GM12878 (cell line): ENCODE results near the gene HS6ST3. TPM values are rescaled to one million over a fixed set of nuclear protein-coding genes. Genes with fewer than 3 reads are reported as not detected.

Source experiments
- ATAC-seq: fragments of 200-7000 bp; cut with Tn5 transposase; 3 replicates; pipeline ENCODE4 v1.9.1; 2020; ENCODE audit warnings: mild to moderate bottlenecking, moderate library complexity
- BruUV-seq: library from RNA; stranded (reverse); fragments of 400-500 nt; replicated peaks from 2 replicates; lab custom pipeline; 2021; lab: Mats Ljungman, UMichigan
- CTCF ChIA-PET: fragments of 300-600 bp; sonication (Branson Sonifier 250); formaldehyde crosslinking; extraction: SDS; loops from one replicate; lab custom pipeline; 2021; ENCODE audit warnings: inconsistent platforms; lab: Yijun Ruan, JAX
- POLR2A ChIA-PET: fragments of 350-600 bp; formaldehyde crosslinking; extraction: SDS; loops from one replicate; lab custom pipeline; 2021; ENCODE audit warnings: inconsistent platforms; lab: Charles Lee
- RAD21 ChIA-PET: fragments of 300-600 bp; sonication (Branson Sonifier 250); formaldehyde crosslinking; loops from one replicate; lab custom pipeline; 2023; ENCODE audit warnings: antibody characterized with exemption; ENCODE audit not compliant: unreplicated experiment; lab: Charles Lee
- SMC1A ChIA-PET: fragments of 300-600 bp; sonication (Branson Sonifier 250); formaldehyde crosslinking; loops from one replicate; lab custom pipeline; 2023; ENCODE audit not compliant: unreplicated experiment, uncharacterized antibody; lab: Charles Lee
- DNase-seq: peaks from one replicate; pipeline ENCODE4 v3.0.0-alpha.2; 2011; ENCODE audit warnings: low read depth, low spot score
- FAIRE-seq: peaks from 3 replicates; lab custom pipeline; 2011; peaks lifted over from hg19 to GRCh38; lab: Jason Lieb, UNC
- H2AFZ ChIP-seq: 2 replicates; pipeline ENCODE4 v1.6.0; 2011; ENCODE audit warnings: low read depth, low read length, control low read depth; ENCODE audit not compliant: control insufficient read depth
- H3K27ac ChIP-seq: 2 replicates; pipeline ENCODE4 v1.5.1; 2011; ENCODE audit warnings: control low read depth; ENCODE audit not compliant: control insufficient read depth, insufficient read depth
- H3K27me3 ChIP-seq, 2 experiments: replicated peaks in 1 of 2; 2 replicates each; pipeline versions ENCODE4 v1.6.0 to v1.6.1; 2011; ENCODE audit warnings: low read length in 1 of 2; ENCODE audit not compliant: control insufficient read depth in 2 of 2, insufficient read depth in 2 of 2
- H3K36me3 ChIP-seq, 2 experiments: 2 replicates each; pipeline ENCODE4 v1.5.1; 2011; ENCODE audit warnings: low read length in 1 of 2; ENCODE audit not compliant: control insufficient read depth in 2 of 2, insufficient read depth in 2 of 2
- H3K4me1 ChIP-seq: 2 replicates; pipeline ENCODE4 v1.6.1; 2011; ENCODE audit warnings: mild to moderate bottlenecking, low read length, moderate library complexity, mixed read lengths; ENCODE audit not compliant: control insufficient read depth, insufficient read depth
- H3K4me2 ChIP-seq: 2 replicates; pipeline ENCODE4 v1.6.0; 2011; ENCODE audit warnings: control low read depth; ENCODE audit not compliant: control insufficient read depth, insufficient read depth
- H3K4me3 ChIP-seq: fragments of 200-600 bp; sonication (generic); 2 replicates; pipeline ENCODE4 v1.5.1; 2016
- H3K79me2 ChIP-seq: 2 replicates; pipeline ENCODE4 v1.6.0; 2011; ENCODE audit warnings: low read length; ENCODE audit not compliant: control insufficient read depth, insufficient read depth
- H3K9ac ChIP-seq: 2 replicates; pipeline ENCODE4 v1.8.0; 2011; ENCODE audit warnings: low read length, control low read depth, mixed read lengths; ENCODE audit not compliant: control insufficient read depth, insufficient read depth
- H3K9me3 ChIP-seq: replicated peaks from 3 replicates; pipeline ENCODE4 v1.5.1; 2011; ENCODE audit warnings: mild to moderate bottlenecking, low read length; ENCODE audit not compliant: control insufficient read depth, insufficient read depth
- H4K20me1 ChIP-seq: 2 replicates; pipeline ENCODE4 v1.6.0; 2011; ENCODE audit not compliant: control insufficient read depth, insufficient read depth
- CEBPB ChIP-seq, 2 experiments: fragments of 150-350 bp in 1 of 2; IDR thresholded peaks; 2 replicates each; pipeline ENCODE4 v1.6.1; 2012 to 2014; ENCODE audit warnings: low read depth in 2 of 2, low read length in 2 of 2, borderline replicate concordance in 1 of 2, inconsistent platforms in 1 of 2
- CHD4 ChIP-seq: fragments of 200-600 bp; sonication (generic); IDR thresholded peaks from 2 replicates; pipeline ENCODE4 v1.6.1; 2016; ENCODE audit warnings: mild to moderate bottlenecking
- EP300 ChIP-seq, 2 experiments: fragments of 150-350 bp in 1 of 2; IDR thresholded peaks; 2 replicates each; pipeline ENCODE4 v1.6.1; 2011 to 2012; ENCODE audit warnings: low read depth in 2 of 2, low read length in 2 of 2, borderline replicate concordance in 1 of 2, improper control_type of control experiment in 1 of 2, inconsistent platforms in 1 of 2; ENCODE audit not compliant: control insufficient read depth in 1 of 2
- FOXK2 ChIP-seq: fragments of 450-650 bp; IDR thresholded peaks from 2 replicates; pipeline ENCODE4 v1.6.1; 2017; ENCODE audit warnings: mild to moderate bottlenecking, moderate library complexity
- NFYA ChIP-seq: IDR thresholded peaks from 2 replicates; pipeline ENCODE4 v1.6.1; 2011; ENCODE audit warnings: low read depth, mild to moderate bottlenecking, low read length, improper control_type of control experiment, borderline replicate concordance
- NFYB ChIP-seq: IDR thresholded peaks from 2 replicates; pipeline ENCODE4 v1.6.1; 2011; ENCODE audit warnings: low read depth, mild to moderate bottlenecking, low read length, improper control_type of control experiment, moderate library complexity; ENCODE audit not compliant: insufficient read depth
- NR2C1 ChIP-seq: fragments of 450-650 bp; IDR thresholded peaks from 2 replicates; pipeline ENCODE4 v1.6.1; 2017; ENCODE audit warnings: antibody characterized with exemption, mild to moderate bottlenecking, moderate library complexity
- PAX5 ChIP-seq: IDR thresholded peaks from 2 replicates; pipeline ENCODE4 v1.6.1; 2011; ENCODE audit warnings: low read depth, low read length, borderline replicate concordance
- POLR2AphosphoS5 ChIP-seq: IDR thresholded peaks from 2 replicates; pipeline ENCODE4 v1.6.1; 2011; ENCODE audit warnings: mild to moderate bottlenecking, low read length, inconsistent platforms
- RB1 ChIP-seq: fragments of 450-650 bp; formaldehyde crosslinking; IDR thresholded peaks from 2 replicates; pipeline ENCODE4 v1.6.1; 2017; ENCODE audit warnings: mild to moderate bottlenecking, borderline replicate concordance
- SPI1 ChIP-seq: IDR thresholded peaks from 2 replicates; pipeline ENCODE4 v1.6.1; 2011; ENCODE audit warnings: low read depth, mild to moderate bottlenecking, low read length, moderate library complexity, borderline replicate concordance; ENCODE audit not compliant: insufficient read depth
- TAF1 ChIP-seq: IDR thresholded peaks from 2 replicates; pipeline ENCODE4 v1.6.1; 2011; ENCODE audit warnings: mild to moderate bottlenecking, low read depth, low read length, borderline replicate concordance
- TARDBP ChIP-seq: IDR thresholded peaks from 2 replicates; pipeline ENCODE4 v1.6.1; 2016; ENCODE audit warnings: borderline replicate concordance
- YBX1 ChIP-seq: fragments of 450-650 bp; IDR thresholded peaks from 2 replicates; pipeline ENCODE4 v1.6.1; 2016; ENCODE audit warnings: antibody characterized with exemption
- ZNF217 ChIP-seq: fragments of 450-650 bp; IDR thresholded peaks from 2 replicates; pipeline ENCODE4 v1.6.1; 2017; ENCODE audit warnings: antibody characterized with exemption, mild to moderate bottlenecking
- WGBS: methylation state at CpG from one replicate; pipeline ENCODE4 v1.1.6; 2016; ENCODE audit warnings: low lambda C conversion rate; ENCODE audit not compliant: insufficient replicate concordance, insufficient coverage; ENCODE audit errors: missing lambda C conversion rate; 5-methylcytosine and 5-hydroxymethylcytosine counted together
- in situ Hi-C: fragments of 300-500 bp; cut with MboI; formaldehyde crosslinking; loops from 9 replicates; pipeline ENCODE4 v1.14.3; 2018; ENCODE audit warnings: mixed read lengths
- intact Hi-C: fragments of 100-400 bp; cut with micrococcal nuclease; formaldehyde crosslinking; loops from one replicate; pipeline ENCODE4 v1.14.2; 2022; ENCODE audit not compliant: unreplicated experiment
- polyA plus RNA-seq, 11 experiments: library from polyadenylated mRNA; depleted of rRNA in 4 of 11; unstranded in 6 of 11; stranded (reverse) in 5 of 11; fragments of >200 nt; fragmentation: Nextera tagmentation in 4 of 11; fragmentation: Illumina TruSeq in 1 of 11; extraction: Ambion mirVana in 4 of 11; extraction: Trizol in 1 of 11; gene quantifications; 1 replicate in 1 of 11; 2 replicates in 10 of 11; pipeline versions ENCODE4 v1.2.1 to v1.2.3, GENCODE V29; 2011 to 2016; ENCODE audit warnings: inconsistent platforms in 2 of 11, missing spikeins in 2 of 11, low read depth in 1 of 11
- total RNA-seq, 4 experiments: library from RNA; depleted of rRNA in 3 of 4; stranded (reverse); fragments of >200 nt in 3 of 4; fragmentation: Illumina TruSeq in 1 of 4; extraction: Trizol in 1 of 4; gene quantifications; 2 replicates each; pipeline versions ENCODE4 v1.2.1 to v1.2.3, GENCODE V29; 2013 to 2021
- TF ChIP-seq, protein P1 (sequence below): fragments of 450-650 bp; IDR thresholded peaks from 2 replicates; pipeline ENCODE4 v1.6.1; 2016; ENCODE audit warnings: mild to moderate bottlenecking
- TF ChIP-seq, protein P2 (sequence below): fragments of 450-650 bp; IDR thresholded peaks from 2 replicates; pipeline ENCODE4 v1.6.1; 2017; ENCODE audit warnings: mild to moderate bottlenecking, moderate library complexity

Gene HS6ST3
- total and polyA plus RNA-seq, 10 of the 15 experiments (the other 5 are each of a cell fraction or from before 2014, with no cell fraction given): under 0.01 to 2.9 TPM; not detected in 8

DNA sequence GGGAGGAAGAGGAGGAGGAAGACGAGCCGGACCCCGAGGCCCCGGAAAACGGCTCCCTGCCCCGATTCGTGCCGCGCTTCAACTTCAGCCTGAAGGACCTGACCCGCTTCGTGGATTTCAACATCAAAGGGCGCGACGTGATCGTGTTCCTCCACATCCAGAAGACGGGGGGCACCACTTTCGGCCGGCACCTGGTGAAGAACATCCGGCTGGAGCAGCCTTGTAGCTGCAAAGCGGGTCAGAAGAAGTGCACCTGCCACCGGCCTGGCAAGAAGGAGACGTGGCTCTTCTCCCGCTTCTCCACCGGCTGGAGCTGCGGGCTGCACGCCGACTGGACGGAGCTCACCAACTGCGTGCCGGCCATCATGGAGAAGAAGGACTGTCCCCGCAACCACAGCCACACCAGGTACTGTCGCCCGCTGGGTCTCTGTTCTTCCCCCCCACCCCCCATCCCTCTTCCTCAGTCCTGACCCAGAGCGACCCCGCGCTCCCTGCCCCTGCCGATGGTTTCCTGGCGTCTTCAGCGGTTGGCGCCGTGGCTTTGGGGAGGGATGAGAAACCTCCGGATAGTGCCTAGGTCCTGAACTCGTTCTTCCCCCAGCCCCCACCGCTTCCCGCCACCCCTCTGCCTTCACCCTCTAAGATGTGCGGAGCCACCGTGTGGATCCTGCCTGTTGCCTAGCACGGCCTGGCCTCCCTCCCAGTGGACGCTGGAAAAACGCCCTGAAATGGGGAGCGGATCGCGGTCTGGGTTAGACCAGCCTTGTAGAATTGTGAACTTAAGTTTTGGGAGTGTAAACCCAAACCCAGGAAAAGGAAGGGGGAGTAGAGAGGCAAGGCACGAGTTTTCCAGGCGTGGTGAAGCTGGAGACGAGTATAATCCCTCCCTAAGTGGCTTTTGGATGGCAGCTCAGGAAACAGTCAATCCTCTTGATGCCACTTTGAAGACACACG, 1.5 kb downstream of the HS6ST3 start:
- no peak for DNase-seq
- no peaks in the 10 kb centered on the region for H3K4me1 ChIP-seq
- no peaks in the 10 kb centered on the region for H3K36me3 ChIP-seq
- FAIRE-seq: no peak
- no peak for ATAC-seq
- no peaks in the 10 kb centered on the region for H3K9me3 ChIP-seq
- no TSS peak for BruUV-seq
- H2AFZ ChIP-seq: no peak overlapping the region
- RAD21 ChIA-PET: no interaction called here
- no peak overlapping the region for H3K4me3 ChIP-seq
- POLR2A ChIA-PET: no interaction called here
- intact Hi-C loops (no loop called here), in situ Hi-C loops (no loop called here)
- no peaks in the 10 kb centered on the region for H3K79me2 ChIP-seq
- CTCF ChIA-PET: no interaction called here
- H3K4me2 ChIP-seq: no peak overlapping the region; the same call in 1 of the 2 replicates
- H3K27ac ChIP-seq: no peak overlapping the region
- peaks cover 13 to 30% of the 10 kb centered on the region in 2 experiments for H3K27me3 ChIP-seq
- SMC1A ChIA-PET: no interaction called here
- H4K20me1 ChIP-seq: no peaks in the 10 kb centered on the region
- H3K9ac ChIP-seq: no peak overlapping the region
- TF ChIP-seq EP300 (IDR thresholded peaks at IDR 0.05; ENCODE audit: borderline replicate concordance in 1 of 2, control insufficient read depth in 1 of 2, low read depth in 2 of 2, low read length in 2 of 2) (no peak), NFYB (no peak), CHD4 (no peak), NR2C1 (no peak), TAF1 (no peak), CEBPB (IDR thresholded peaks at IDR 0.05; ENCODE audit: borderline replicate concordance in 1 of 2, low read depth in 2 of 2, low read length in 2 of 2) (no peak), RB1 (no peak), PAX5 (no peak), YBX1 (no peak), SPI1 (no peak), ZNF217 (no peak), FOXK2 (no peak), POLR2AphosphoS5 (no peak), TARDBP (no peak), NFYA (no peak)
- TF ChIP-seq, protein P1, sequence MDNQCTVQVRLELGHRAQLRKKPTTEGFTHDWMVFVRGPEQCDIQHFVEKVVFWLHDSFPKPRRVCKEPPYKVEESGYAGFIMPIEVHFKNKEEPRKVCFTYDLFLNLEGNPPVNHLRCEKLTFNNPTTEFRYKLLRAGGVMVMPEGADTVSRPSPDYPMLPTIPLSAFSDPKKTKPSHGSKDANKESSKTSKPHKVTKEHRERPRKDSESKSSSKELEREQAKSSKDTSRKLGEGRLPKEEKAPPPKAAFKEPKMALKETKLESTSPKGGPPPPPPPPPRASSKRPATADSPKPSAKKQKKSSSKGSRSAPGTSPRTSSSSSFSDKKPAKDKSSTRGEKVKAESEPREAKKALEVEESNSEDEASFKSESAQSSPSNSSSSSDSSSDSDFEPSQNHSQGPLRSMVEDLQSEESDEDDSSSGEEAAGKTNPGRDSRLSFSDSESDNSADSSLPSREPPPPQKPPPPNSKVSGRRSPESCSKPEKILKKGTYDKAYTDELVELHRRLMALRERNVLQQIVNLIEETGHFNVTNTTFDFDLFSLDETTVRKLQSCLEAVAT: no peak
- TF ChIP-seq, protein P2, sequence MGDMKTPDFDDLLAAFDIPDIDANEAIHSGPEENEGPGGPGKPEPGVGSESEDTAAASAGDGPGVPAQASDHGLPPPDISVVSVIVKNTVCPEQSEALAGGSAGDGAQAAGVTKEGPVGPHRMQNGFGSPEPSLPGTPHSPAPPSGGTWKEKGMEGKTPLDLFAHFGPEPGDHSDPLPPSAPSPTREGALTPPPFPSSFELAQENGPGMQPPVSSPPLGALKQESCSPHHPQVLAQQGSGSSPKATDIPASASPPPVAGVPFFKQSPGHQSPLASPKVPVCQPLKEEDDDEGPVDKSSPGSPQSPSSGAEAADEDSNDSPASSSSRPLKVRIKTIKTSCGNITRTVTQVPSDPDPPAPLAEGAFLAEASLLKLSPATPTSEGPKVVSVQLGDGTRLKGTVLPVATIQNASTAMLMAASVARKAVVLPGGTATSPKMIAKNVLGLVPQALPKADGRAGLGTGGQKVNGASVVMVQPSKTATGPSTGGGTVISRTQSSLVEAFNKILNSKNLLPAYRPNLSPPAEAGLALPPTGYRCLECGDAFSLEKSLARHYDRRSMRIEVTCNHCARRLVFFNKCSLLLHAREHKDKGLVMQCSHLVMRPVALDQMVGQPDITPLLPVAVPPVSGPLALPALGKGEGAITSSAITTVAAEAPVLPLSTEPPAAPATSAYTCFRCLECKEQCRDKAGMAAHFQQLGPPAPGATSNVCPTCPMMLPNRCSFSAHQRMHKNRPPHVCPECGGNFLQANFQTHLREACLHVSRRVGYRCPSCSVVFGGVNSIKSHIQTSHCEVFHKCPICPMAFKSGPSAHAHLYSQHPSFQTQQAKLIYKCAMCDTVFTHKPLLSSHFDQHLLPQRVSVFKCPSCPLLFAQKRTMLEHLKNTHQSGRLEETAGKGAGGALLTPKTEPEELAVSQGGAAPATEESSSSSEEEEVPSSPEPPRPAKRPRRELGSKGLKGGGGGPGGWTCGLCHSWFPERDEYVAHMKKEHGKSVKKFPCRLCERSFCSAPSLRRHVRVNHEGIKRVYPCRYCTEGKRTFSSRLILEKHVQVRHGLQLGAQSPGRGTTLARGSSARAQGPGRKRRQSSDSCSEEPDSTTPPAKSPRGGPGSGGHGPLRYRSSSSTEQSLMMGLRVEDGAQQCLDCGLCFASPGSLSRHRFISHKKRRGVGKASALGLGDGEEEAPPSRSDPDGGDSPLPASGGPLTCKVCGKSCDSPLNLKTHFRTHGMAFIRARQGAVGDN: no peak
- WGBS: 2% methylated on average over 45 of the region's 57 CpGs
